HG03280 (cell line): ENCODE data around the gene ARHGAP23.
"Not testable (repeated sequence)": the region's sequence is repeated elsewhere in the genome, so short reads cannot be mapped to it uniquely, and the experiment has no call there.

Source experiments
- ATAC-seq: cut with Tn5 transposase; IDR thresholded peaks from one replicate; pipeline ENCODE4 v1.9.1; 2021; ENCODE audit warnings: mild to moderate bottlenecking, moderate library complexity; ENCODE audit not compliant: unreplicated experiment

The ARHGAP23 gene

GRCh38 chr17:38460716-38461630 lies 32.7 kb downstream of the ARHGAP23 start:
- ATAC-seq = no peak

GRCh38 chr17:38461683-38462082 lies 33.4 kb downstream of the ARHGAP23 start:
- ATAC-seq = no peak

- ATAC-seq = no peak
Measured at GRCh38 chr17:38463451-38463858, 35.2 kb downstream of the ARHGAP23 start.

- ATAC-seq = no peak
Measured at GRCh38 chr17:38464251-38464722, 36.0 kb downstream of the ARHGAP23 start.

- ATAC-seq = no peak
Measured at GRCh38 chr17:38464723-38465390, 36.6 kb downstream of the ARHGAP23 start.

- no peak for ATAC-seq
Measured at GRCh38 chr17:38465391-38466345, 37.4 kb downstream of the ARHGAP23 start.

- no peak for ATAC-seq
Measured at GRCh38 chr17:38466346-38467315, 38.4 kb downstream of the ARHGAP23 start.

- ATAC-seq = no peak
Measured at GRCh38 chr17:38467491-38467890, 39.2 kb downstream of the ARHGAP23 start.

- ATAC-seq = no peak
Measured at GRCh38 chr17:38469875-38470274, 41.6 kb downstream of the ARHGAP23 start.

- ATAC-seq = not testable (repeated sequence)
Measured at GRCh38 chr17:38471253-38471652, 43.0 kb downstream of the ARHGAP23 start.

- ATAC-seq = not testable (repeated sequence)
Measured at GRCh38 chr17:38474666-38475065, 46.4 kb downstream of the ARHGAP23 start.

- no peak for ATAC-seq
Measured at GRCh38 chr17:38476549-38476948, 48.3 kb downstream of the ARHGAP23 start.

GRCh38 chr17:38477417-38477816 lies 49.2 kb downstream of the ARHGAP23 start:
- ATAC-seq = not testable (repeated sequence)

GRCh38 chr17:38477951-38478350 lies 49.7 kb downstream of the ARHGAP23 start:
- not testable (repeated sequence) for ATAC-seq

- not testable (repeated sequence) for ATAC-seq
Measured at GRCh38 chr17:38478667-38479066, 50.4 kb downstream of the ARHGAP23 start.

GRCh38 chr17:38482039-38482699 lies 53.9 kb downstream of the ARHGAP23 start:
- ATAC-seq = not testable (repeated sequence)

GRCh38 chr17:38482700-38483043 lies 54.4 kb downstream of the ARHGAP23 start:
- not testable (repeated sequence) for ATAC-seq

GRCh38 chr17:38484242-38485145 lies 56.2 kb downstream of the ARHGAP23 start:
- ATAC-seq = not testable (repeated sequence)
